Neural progenitor cell (in vitro differentiated cells): ENCODE results near the gene FAM117B.

ENCODE experiments used
- EZH2 ChIP-seq: fragments of 200-600 bp; sonication (generic); IDR thresholded peaks from 2 replicates; pipeline ENCODE4 v1.6.1; 2017; ENCODE audit warnings: antibody characterized with exemption, mild to moderate bottlenecking, moderate library complexity
- EZH2phosphoT487 ChIP-seq: fragments of 200-600 bp; sonication (generic); IDR thresholded peaks from 2 replicates; pipeline ENCODE4 v1.6.1; 2017; ENCODE audit warnings: antibody characterized with exemption
- TF ChIP-seq, protein P1 (sequence below): fragments of 200-600 bp; sonication (generic); IDR thresholded peaks from 2 replicates; pipeline ENCODE4 v1.5.1; 2017; ENCODE audit warnings: antibody characterized with exemption, mild to moderate bottlenecking

GRCh38 chr2:202771336-202771735, 136.6 kb downstream of the FAM117B start:
- TF ChIP-seq, protein P1, sequence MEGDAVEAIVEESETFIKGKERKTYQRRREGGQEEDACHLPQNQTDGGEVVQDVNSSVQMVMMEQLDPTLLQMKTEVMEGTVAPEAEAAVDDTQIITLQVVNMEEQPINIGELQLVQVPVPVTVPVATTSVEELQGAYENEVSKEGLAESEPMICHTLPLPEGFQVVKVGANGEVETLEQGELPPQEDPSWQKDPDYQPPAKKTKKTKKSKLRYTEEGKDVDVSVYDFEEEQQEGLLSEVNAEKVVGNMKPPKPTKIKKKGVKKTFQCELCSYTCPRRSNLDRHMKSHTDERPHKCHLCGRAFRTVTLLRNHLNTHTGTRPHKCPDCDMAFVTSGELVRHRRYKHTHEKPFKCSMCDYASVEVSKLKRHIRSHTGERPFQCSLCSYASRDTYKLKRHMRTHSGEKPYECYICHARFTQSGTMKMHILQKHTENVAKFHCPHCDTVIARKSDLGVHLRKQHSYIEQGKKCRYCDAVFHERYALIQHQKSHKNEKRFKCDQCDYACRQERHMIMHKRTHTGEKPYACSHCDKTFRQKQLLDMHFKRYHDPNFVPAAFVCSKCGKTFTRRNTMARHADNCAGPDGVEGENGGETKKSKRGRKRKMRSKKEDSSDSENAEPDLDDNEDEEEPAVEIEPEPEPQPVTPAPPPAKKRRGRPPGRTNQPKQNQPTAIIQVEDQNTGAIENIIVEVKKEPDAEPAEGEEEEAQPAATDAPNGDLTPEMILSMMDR, result no peak
- no peak for TF ChIP-seq EZH2
- TF ChIP-seq EZH2phosphoT487, result no peak
